KOPT-K1 (cell line): ENCODE measurements around the gene GLIS2.
"Not testable (repeated sequence)": the region's sequence is repeated elsewhere in the genome, so short reads cannot be mapped to it uniquely, and the experiment has no call there.

Experiments used
- H3K27ac ChIP-seq: fragments of 200-600 bp; sonication (generic); 2 replicates; pipeline ENCODE4 v1.5.1; 2016; ENCODE audit warnings: antibody characterized with exemption, mild to moderate bottlenecking, low read depth, low read length; ENCODE audit not compliant: poor library complexity, severe bottlenecking
- H3K36me3 ChIP-seq: fragments of 200-600 bp; sonication (generic); 2 replicates; pipeline ENCODE4 v1.5.1; 2017; ENCODE audit warnings: antibody characterized with exemption, mild to moderate bottlenecking, low read length, moderate library complexity; ENCODE audit not compliant: insufficient read depth
- H3K9me3 ChIP-seq: fragments of 200-600 bp; sonication (generic); 2 replicates; pipeline ENCODE4 v1.5.1; 2017; ENCODE audit warnings: antibody characterized with exemption, low read length, mild to moderate bottlenecking; ENCODE audit not compliant: insufficient read depth, poor library complexity, severe bottlenecking

GLIS2 gene

GRCh38 chr16:4332623-4333307 is 16.9 kb downstream of the GLIS2 start:
- H3K27ac ChIP-seq: no peak overlapping the region
- no peaks in the 10 kb centered on the region for H3K9me3 ChIP-seq
- H3K36me3 ChIP-seq: no peaks in the 10 kb centered on the region; the same call in 1 of the 2 replicates

GRCh38 chr16:4333308-4333638 is 17.4 kb downstream of the GLIS2 start:
- Histone ChIP-seq H3K9me3 (no peaks in the 10 kb centered on the region), H3K27ac (no peak overlapping the region), H3K36me3 (peaks cover 2% of the 10 kb centered on the region; the same call in 1 of the 2 replicates)

- not testable (repeated sequence) for H3K9me3 ChIP-seq, H3K36me3 ChIP-seq, H3K27ac ChIP-seq
Observed at GRCh38 chr16:4333714-4334113, 17.8 kb downstream of the GLIS2 start.

- Histone ChIP-seq H3K9me3 (no peaks in the 10 kb centered on the region), H3K27ac (no peak overlapping the region), H3K36me3 (peaks cover 18% of the 10 kb centered on the region; the same call in 1 of the 2 replicates)
Observed at GRCh38 chr16:4334724-4335495, 19.0 kb downstream of the GLIS2 start.

GRCh38 chr16:4336701-4337539 is 21.1 kb downstream of the GLIS2 start:
- Histone ChIP-seq H3K36me3 (peaks cover 38% of the 10 kb centered on the region; the same call in 1 of the 2 replicates), H3K27ac (no peak overlapping the region), H3K9me3 (no peaks in the 10 kb centered on the region)

GRCh38 chr16:4337540-4338088 is 21.7 kb downstream of the GLIS2 start:
- no peaks in the 10 kb centered on the region for H3K9me3 ChIP-seq
- H3K27ac ChIP-seq: no peak overlapping the region
- H3K36me3 ChIP-seq: peaks cover 38% of the 10 kb centered on the region; the same call in 1 of the 2 replicates

- Histone ChIP-seq H3K9me3 (no peaks in the 10 kb centered on the region), H3K27ac (no peak overlapping the region), H3K36me3 (peaks cover 42% of the 10 kb centered on the region; the same call in 1 of the 2 replicates)
Observed at GRCh38 chr16:4338125-4338582, 22.3 kb downstream of the GLIS2 start.

- H3K9me3 ChIP-seq: no peaks in the 10 kb centered on the region
- H3K36me3 ChIP-seq: peaks cover 46% of the 10 kb centered on the region; the same call in 1 of the 2 replicates
- no peak overlapping the region for H3K27ac ChIP-seq
Observed at GRCh38 chr16:4338712-4339299, 22.9 kb downstream of the GLIS2 start.

GRCh38 chr16:4339455-4339854 is 23.6 kb downstream of the GLIS2 start:
- Histone ChIP-seq H3K9me3 (peaks cover 4% of the 10 kb centered on the region), H3K36me3 (peaks cover 46% of the 10 kb centered on the region; the same call in 1 of the 2 replicates), H3K27ac (no peak overlapping the region)

GRCh38 chr16:4339909-4340308 is 24.0 kb downstream of the GLIS2 start:
- Histone ChIP-seq H3K27ac (no peak overlapping the region), H3K36me3 (peaks cover 46% of the 10 kb centered on the region; the same call in 1 of the 2 replicates), H3K9me3 (peaks cover 8% of the 10 kb centered on the region)

- Histone ChIP-seq H3K9me3 (peaks cover 8% of the 10 kb centered on the region), H3K36me3 (peaks cover 47% of the 10 kb centered on the region; the same call in 1 of the 2 replicates), H3K27ac (no peak overlapping the region)
Observed at GRCh38 chr16:4340443-4340842, 24.6 kb downstream of the GLIS2 start.

- peaks cover 8% of the 10 kb centered on the region for H3K9me3 ChIP-seq
- no peak overlapping the region for H3K27ac ChIP-seq
- H3K36me3 ChIP-seq: peaks cover 52% of the 10 kb centered on the region; the same call in 1 of the 2 replicates
Observed at GRCh38 chr16:4341250-4341649, 25.4 kb downstream of the GLIS2 start.

- Histone ChIP-seq H3K27ac (no peak overlapping the region), H3K9me3 (peaks cover 8% of the 10 kb centered on the region), H3K36me3 (peaks cover 67% of the 10 kb centered on the region)
Observed at GRCh38 chr16:4342866-4343744, 27.2 kb downstream of the GLIS2 start.
